Measurements from ENCODE around the gene SLC22A5.

DNA sequence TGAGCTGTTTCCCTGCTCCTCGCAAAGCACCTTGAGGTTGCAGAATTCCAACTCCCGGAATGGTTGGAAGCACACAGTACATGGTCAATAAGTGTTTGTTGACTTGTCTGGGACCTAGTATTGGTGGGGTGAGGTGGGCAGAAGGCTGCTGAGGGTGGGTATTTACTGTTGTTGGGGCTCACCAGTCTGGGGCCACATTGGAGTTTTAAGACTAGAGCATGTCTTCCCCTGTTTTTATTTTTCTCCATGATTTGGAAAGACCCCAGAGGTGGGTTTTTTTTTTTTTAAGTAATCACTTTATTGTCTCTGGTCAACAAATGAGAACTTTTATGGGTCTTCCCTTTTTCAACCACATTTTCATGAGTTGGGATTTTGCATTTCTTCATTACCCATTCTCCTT lies 65.9 kb downstream of the SLC22A5 start:
- TF ChIP-seq POLR2A (IDR thresholded peaks at IDR 0.05): no peak
- TF ChIP-seq, protein P1, sequence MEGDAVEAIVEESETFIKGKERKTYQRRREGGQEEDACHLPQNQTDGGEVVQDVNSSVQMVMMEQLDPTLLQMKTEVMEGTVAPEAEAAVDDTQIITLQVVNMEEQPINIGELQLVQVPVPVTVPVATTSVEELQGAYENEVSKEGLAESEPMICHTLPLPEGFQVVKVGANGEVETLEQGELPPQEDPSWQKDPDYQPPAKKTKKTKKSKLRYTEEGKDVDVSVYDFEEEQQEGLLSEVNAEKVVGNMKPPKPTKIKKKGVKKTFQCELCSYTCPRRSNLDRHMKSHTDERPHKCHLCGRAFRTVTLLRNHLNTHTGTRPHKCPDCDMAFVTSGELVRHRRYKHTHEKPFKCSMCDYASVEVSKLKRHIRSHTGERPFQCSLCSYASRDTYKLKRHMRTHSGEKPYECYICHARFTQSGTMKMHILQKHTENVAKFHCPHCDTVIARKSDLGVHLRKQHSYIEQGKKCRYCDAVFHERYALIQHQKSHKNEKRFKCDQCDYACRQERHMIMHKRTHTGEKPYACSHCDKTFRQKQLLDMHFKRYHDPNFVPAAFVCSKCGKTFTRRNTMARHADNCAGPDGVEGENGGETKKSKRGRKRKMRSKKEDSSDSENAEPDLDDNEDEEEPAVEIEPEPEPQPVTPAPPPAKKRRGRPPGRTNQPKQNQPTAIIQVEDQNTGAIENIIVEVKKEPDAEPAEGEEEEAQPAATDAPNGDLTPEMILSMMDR (IDR thresholded peaks at IDR 0.05): no peak
